Muscle layer of duodenum (tissue), 2 donors: Measurements from ENCODE around the gene PDE6A.

Experiments
- H3K27ac ChIP-seq: one replicate; pipeline ENCODE4 v1.7.0; 2013; ENCODE audit warnings: mild to moderate bottlenecking, low read length
- H3K27me3 ChIP-seq: one replicate; pipeline ENCODE4 v1.7.0; 2013; ENCODE audit warnings: low read depth, mild to moderate bottlenecking, control low read depth, low read length
- H3K36me3 ChIP-seq, 2 donors: one replicate each; pipeline ENCODE4 v1.7.0; 2013; ENCODE audit warnings: low read length in 2 of 2, control low read depth in 1 of 2, mild to moderate bottlenecking in 1 of 2; ENCODE audit not compliant: insufficient read depth in 2 of 2, control insufficient read depth in 1 of 2
- H3K4me1 ChIP-seq, 2 donors: one replicate each; pipeline ENCODE4 v1.7.0; 2013; ENCODE audit warnings: low read length in 2 of 2, mild to moderate bottlenecking in 2 of 2, control low read depth in 1 of 2, moderate library complexity in 1 of 2; ENCODE audit not compliant: insufficient read depth in 2 of 2, control insufficient read depth in 1 of 2
- H3K4me3 ChIP-seq, 2 donors: one replicate each; pipeline ENCODE4 v1.7.0; 2013; ENCODE audit warnings: low read length in 2 of 2, low read depth in 1 of 2, mild to moderate bottlenecking in 1 of 2
- H3K9me3 ChIP-seq, 2 donors: one replicate each; pipeline ENCODE4 v1.7.0; 2013; ENCODE audit warnings: low read length in 2 of 2, control low read depth in 1 of 2, mild to moderate bottlenecking in 1 of 2; ENCODE audit not compliant: control insufficient read depth in 1 of 2
- donor health status: healthy.

PDE6A gene

DNA sequence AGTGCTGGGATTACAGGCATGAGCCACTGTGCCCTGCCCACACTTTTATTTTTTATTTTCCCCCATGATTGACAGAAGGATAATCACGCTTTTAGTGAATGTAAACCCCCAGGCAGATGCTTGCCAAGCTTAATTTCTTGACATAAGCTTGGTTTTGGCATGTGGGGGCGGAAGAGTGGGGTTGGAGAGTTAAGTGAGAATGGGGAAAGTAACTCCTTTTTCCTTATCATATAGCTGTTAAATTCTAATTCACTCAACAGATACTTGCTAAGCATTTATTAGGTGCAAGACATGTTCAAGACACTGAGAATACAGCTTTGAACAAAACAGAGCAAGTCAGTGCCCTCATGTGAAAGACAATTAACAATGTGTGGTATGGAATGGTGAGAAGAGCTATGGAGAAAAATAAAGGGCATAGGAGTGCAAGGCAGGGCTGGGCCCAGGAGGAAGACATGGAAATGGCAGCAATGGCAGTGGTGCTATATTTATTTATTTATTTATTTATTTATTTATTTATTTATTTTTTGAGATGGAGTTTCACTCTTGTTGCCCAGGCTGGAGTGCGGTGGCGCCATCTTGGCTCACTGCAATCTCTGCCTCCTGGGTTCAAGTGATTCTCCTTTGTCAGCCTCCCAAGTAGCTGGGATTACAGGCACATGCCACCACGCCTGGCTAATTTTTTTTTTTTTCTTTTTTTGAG is 18.2 kb upstream of the PDE6A start:
- Histone ChIP-seq H3K4me3 (no peak overlapping the region), H3K27ac (no peak overlapping the region)

DNA sequence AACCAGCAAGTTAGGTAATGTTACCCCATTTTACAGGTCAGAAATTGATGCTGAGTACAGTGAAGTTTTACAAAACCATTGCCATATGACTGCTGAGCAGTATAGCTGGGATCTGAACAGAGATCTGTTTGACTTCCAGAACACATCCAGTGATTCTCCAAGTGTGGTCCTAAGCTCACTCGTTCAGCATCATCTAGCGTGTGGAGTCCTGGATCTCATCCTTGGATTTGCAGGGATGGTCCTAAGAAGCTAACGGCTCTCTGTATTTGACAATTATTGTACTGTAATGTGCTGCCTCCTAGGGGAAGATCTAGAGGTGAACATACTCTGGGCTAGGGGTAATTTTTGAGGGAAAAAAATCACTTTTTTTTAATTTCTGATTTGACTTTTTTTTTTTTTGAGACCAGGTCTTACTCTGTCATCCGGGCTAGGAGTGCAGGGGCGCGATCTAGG is 17.4 kb upstream of the PDE6A start:
- H3K27ac ChIP-seq: no peak overlapping the region
- H3K9me3 ChIP-seq: no peaks in the 10 kb centered on the region
- no peaks in the 10 kb centered on the region for H3K27me3 ChIP-seq
- H3K4me1 ChIP-seq: peaks cover 6 to 8% of the 10 kb centered on the region in 2 donors
- no peaks in the 10 kb centered on the region for H3K36me3 ChIP-seq
- H3K4me3 ChIP-seq: peak overlapping the region; percentile 66 to 67

More for the DNA sequence above, 18.2 kb upstream of the PDE6A start:
- H3K27me3 ChIP-seq: no peaks in the 10 kb centered on the region
- H3K9me3 ChIP-seq: no peaks in the 10 kb centered on the region
- no peaks in the 10 kb centered on the region for H3K36me3 ChIP-seq
- peaks cover 6 to 8% of the 10 kb centered on the region in 2 donors for H3K4me1 ChIP-seq

DNA sequence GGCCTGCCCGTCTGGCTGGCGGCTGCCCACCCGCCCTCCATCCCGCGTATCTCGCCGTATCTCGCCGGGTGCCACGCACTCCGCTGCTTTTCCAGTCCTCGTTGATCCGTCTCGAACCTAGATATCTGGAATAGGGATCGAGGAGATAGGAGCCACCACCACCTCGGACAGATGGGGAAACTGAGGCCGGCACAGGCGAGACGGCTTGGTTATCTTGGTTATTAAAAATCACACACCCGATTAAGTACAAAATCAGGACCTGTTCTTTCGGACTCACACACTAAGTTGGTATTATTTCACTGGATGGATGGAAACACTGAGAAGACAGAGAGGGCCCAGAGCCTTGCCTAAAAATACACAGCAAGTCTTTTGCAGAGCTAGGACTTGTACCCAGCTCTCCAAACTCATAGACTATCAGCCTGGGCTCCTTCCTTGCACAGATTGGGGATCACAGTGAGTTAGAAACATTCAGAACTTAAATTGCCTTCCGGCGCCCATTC is 16.6 kb upstream of the PDE6A start:
- no peaks in the 10 kb centered on the region for H3K9me3 ChIP-seq
- H3K27ac ChIP-seq: peak overlapping the region; percentile 39
- H3K27me3 ChIP-seq: no peaks in the 10 kb centered on the region
- peaks cover 6 to 8% of the 10 kb centered on the region in 2 donors for H3K4me1 ChIP-seq
- H3K4me3 ChIP-seq: peak overlapping the region; percentile 66 to 67
- no peaks in the 10 kb centered on the region for H3K36me3 ChIP-seq

DNA sequence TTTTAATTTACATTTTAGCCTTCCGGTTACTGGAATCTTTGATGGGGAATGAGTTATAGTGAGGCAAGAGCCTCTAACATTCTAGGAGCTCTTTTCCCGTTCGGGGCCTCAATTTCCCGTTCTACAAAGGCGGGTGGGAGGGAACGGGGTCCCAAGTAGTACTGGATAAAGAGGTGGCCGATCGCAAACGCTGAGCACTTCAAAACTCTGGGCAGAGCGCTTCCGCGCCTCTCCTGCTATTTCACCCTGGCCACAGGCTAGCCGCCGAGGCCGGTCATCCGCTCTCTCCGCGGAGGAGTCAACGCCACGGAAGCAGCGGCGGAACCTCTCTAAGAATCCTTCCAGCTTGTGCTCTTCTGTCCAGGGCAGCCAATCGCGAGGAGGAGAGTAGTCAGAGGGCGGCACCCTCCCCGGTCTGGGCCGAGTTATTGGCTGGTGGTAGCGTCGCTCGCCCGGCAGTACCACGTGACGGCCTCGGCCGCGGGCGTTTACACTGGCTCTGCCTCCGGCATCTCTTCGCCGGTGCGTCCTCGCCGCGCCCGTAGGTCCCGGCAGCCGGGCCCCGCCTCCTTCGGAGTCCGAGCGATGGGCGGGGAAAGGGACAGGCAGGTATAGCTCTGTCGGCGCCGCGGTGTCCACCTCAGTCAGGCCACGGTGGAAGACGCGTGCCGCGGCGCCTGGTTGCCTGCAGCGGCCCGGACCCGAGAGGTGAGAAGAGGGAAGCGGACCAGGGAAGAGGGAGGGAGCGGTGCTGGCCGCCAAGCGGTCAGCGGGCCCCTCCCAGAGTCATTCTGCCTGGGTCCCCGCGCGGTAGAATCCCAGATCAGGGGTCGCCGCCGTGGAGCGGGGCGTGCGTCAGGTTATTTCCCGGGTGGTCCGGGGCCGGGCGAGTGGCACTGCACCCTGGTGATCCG is 15.9 kb upstream of the PDE6A start, which contains the start of gene SLC26A2:
TSS of gene SLC26A2 (plus strand) at position 487 of the 914 bp plus-strand sequence. CDS start 16,895 bp downstream, outside the sequence.
- H3K36me3 ChIP-seq: no peaks in the 10 kb centered on the region
- H3K9me3 ChIP-seq: no peaks in the 10 kb centered on the region
- H3K27me3 ChIP-seq: no peaks in the 10 kb centered on the region
- peaks cover 6 to 8% of the 10 kb centered on the region in 2 donors for H3K4me1 ChIP-seq
- H3K4me3 ChIP-seq: peak within 1 kb of the TSS; percentile 66 to 67
- H3K27ac ChIP-seq: peak within 1 kb of the TSS; percentile 96

DNA sequence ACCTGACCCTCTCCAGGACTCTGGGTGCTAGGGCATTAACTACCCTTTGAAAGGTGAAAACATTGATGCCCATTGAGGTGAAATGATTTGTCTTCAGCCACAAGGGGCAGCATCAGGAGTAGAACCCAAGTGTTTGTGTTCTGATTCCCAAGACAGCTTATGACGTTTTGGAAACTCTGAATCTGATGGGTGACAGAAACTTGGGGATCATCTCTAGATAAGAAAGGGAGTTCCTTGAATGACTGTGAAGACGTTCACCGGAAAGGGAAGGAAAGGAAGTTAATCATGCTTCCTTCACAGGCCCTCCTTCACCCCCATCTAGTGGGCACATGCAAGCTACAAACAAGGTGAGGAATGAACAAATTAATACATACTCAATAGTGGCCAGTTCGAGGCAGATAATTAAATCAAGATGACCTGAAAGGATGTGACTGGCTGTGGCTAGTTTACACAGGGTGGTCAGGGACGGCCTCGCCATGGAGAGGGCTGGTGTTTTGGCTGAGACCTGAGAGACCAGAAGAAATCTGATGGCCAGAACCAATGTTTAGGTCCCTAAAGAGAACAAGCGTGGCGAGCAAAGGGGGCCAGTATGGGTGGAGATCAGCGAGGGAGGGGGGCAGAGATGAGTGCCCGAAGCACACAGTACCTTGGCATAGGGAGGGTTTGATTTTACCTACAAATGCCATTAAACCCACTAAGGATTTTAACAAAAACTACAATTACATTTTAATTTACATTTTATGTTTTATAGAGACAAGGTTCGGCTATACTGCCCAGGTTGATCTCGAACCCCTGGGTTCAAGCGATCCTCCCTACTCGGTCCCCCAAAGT is 15.0 kb upstream of the PDE6A start:
- Histone ChIP-seq H3K27me3 (no peaks in the 10 kb centered on the region), H3K36me3 (no peaks in the 10 kb centered on the region), H3K27ac (peak overlapping the region; percentile 96), H3K9me3 (no peaks in the 10 kb centered on the region), H3K4me3 (peak overlapping the region; percentile 56 to 67), H3K4me1 (peaks cover 6 to 8% of the 10 kb centered on the region in 2 donors)

DNA sequence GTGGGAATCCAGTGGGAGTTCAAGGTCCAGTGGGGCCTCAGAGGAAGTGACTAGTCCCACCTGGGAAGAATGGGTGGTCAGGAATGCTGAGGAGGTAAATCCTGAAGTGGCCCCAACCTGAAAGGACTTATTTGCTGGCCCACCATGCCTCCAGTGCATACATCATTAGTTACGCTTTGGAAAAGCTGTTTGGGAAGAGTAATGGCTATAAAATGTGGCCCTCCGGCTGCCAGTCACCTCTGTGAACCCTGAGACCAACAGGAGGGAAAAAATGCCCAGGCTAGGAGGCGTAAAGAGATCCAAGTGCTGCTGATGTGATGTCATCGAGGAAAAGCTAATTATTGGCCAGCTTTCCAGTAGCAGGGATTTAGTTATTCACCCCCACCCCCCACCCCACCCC is 13.3 kb upstream of the PDE6A start:
- no peak overlapping the region for H3K27ac ChIP-seq

DNA sequence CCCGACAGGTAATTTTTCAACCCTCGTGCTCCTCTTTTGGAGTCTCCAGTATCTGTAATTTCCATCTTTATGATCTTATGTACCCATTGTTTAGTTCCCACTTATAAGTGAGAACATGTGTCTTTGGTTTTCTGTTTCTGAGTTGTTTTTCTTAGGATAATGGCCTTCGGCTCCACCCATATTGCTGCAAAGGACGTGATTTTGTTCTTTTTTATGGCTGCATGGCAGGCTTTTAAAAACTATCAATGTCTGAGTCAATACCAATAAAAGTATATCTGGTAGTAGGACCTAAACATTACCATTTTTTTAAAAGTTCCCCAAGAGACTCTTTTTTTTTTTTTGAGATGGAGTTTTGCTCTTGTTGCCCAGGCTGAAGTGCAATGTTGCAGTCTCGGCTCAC is 12.1 kb upstream of the PDE6A start:
- H3K4me3 ChIP-seq: no peak overlapping the region
- peaks cover 5 to 6% of the 10 kb centered on the region in 2 donors for H3K4me1 ChIP-seq
- H3K27me3 ChIP-seq: no peaks in the 10 kb centered on the region
- H3K9me3 ChIP-seq: no peaks in the 10 kb centered on the region
- H3K36me3 ChIP-seq: no peaks in the 10 kb centered on the region
- no peak overlapping the region for H3K27ac ChIP-seq

More for the DNA sequence above, 13.3 kb upstream of the PDE6A start:
- H3K27me3 ChIP-seq: no peaks in the 10 kb centered on the region
- no peak overlapping the region for H3K4me3 ChIP-seq
- no peaks in the 10 kb centered on the region for H3K36me3 ChIP-seq
- no peaks in the 10 kb centered on the region for H3K9me3 ChIP-seq
- peaks cover 6 to 8% of the 10 kb centered on the region in 2 donors for H3K4me1 ChIP-seq

DNA sequence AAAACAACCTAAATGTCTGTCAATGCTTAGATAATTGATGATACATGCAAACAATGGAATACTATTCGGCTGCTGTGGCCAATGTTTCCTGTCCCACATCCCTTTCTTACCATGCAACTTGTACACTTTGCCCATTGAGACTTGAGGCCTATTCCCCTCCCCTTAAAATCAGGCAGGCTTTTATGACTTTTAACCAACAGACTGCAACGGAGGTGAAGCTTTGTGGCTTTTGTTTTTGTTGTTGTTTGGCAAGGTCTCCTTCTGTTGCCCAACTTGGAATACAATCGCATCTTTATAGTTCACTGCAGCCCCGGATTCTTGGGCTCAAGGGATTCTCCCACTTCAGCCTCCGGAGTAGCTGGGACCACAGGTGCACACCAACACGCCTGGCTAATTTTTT is 10.2 kb upstream of the PDE6A start:
- Histone ChIP-seq H3K27ac (no peak overlapping the region), H3K4me3 (no peak overlapping the region), H3K36me3 (no peaks in the 10 kb centered on the region), H3K4me1 (peaks cover 4 to 6% of the 10 kb centered on the region in 2 donors), H3K9me3 (no peaks in the 10 kb centered on the region), H3K27me3 (no peaks in the 10 kb centered on the region)

DNA sequence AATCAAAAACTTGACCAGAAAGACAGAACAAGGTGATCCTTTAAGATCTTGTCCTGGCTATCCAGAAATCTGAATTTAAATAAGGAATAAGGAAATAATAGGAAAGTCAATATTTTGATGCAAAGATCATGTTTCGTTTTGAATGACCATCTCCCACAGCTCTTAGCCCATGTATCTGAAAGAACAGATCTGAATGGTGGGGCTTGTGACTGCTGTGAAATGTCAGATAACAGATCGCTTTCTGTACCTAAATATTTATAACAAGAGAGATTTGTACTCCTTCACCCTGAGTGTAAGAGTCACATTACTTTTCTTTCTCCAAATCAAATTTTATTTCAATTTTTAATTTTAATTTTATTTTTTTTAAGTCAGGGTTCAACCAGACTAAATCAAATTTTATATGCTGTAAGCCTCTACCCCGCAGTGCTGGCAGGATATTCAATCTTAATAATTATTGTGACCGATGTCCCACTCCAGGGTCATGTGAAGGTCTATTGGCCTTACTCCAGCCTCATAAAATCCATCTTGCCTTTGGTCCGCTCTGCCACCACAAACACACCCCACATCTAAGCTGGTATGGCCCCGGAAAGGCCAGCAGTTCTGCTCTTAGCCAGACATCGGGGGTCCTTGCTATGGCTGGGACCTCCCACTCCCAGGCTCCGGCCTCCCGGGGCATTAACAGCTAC is 9.0 kb upstream of the PDE6A start:
- no peak overlapping the region for H3K4me3 ChIP-seq
- no peaks in the 10 kb centered on the region for H3K9me3 ChIP-seq
- H3K27me3 ChIP-seq: no peaks in the 10 kb centered on the region
- H3K27ac ChIP-seq: no peak overlapping the region
- H3K4me1 ChIP-seq: no peaks in the 10 kb centered on the region
- H3K36me3 ChIP-seq: no peaks in the 10 kb centered on the region

DNA sequence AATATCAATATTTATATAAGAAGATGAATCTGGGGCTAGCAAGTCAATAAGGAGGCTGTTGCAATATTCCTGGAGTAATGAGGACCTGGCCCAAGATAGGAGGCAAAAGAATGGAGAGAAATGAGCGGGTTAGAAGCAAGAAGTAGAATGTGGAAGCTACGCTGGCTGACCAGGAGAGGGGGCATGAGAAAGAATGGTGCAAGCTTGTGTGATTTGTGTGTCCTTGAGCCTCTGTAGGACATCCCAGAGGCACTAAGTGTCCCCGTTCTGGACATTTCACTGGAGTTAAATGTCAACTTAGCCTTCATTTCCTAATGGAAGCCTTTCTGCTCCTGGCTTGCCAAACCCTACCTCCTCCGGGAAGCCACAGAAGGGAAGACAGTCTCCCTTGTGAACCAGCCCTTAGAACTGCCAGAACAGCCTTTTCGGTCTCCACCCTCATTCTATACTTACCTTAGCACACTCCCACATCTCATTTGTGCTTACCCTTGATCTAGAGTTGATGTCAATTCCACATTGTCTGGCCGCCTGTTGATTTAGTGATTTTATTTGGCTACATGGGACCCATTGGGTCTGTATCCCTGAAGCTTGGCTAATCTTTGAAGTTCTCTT is 6.7 kb upstream of the PDE6A start:
- no peak overlapping the region for H3K4me3 ChIP-seq
- no peaks in the 10 kb centered on the region for H3K36me3 ChIP-seq
- no peaks in the 10 kb centered on the region for H3K27me3 ChIP-seq
- no peak overlapping the region for H3K27ac ChIP-seq
- H3K4me1 ChIP-seq: no peaks in the 10 kb centered on the region
- no peaks in the 10 kb centered on the region for H3K9me3 ChIP-seq
